Fibroblast of mammary gland (primary cell): ENCODE results near the gene HDGF.
A peak's percentile ranks its signal among the peaks of the same experiment; 100 is the strongest.

Experiments
- DNase-seq: peaks from one replicate; pipeline ENCODE4 v3.0.0-alpha.2; 2010; ENCODE audit warnings: low read depth
- H3K4me3 ChIP-seq: 2 replicates; pipeline ENCODE4 v1.5.1; 2011; ENCODE audit warnings: low read depth, mild to moderate bottlenecking, low read length, moderate library complexity; ENCODE audit not compliant: control insufficient read depth
- TF ChIP-seq, protein P1 (sequence below): conservative IDR thresholded peaks from 2 replicates; pipeline ENCODE4 v1.5.1; 2011; ENCODE audit warnings: low read depth, low read length, inconsistent platforms; ENCODE audit not compliant: control insufficient read depth, insufficient read depth

HDGF gene

GRCh38 chr1:156789621-156790318 is 38.3 kb upstream of the HDGF start:
- no peak for DNase-seq
- no peak overlapping the region for H3K4me3 ChIP-seq
- TF ChIP-seq, protein P1, sequence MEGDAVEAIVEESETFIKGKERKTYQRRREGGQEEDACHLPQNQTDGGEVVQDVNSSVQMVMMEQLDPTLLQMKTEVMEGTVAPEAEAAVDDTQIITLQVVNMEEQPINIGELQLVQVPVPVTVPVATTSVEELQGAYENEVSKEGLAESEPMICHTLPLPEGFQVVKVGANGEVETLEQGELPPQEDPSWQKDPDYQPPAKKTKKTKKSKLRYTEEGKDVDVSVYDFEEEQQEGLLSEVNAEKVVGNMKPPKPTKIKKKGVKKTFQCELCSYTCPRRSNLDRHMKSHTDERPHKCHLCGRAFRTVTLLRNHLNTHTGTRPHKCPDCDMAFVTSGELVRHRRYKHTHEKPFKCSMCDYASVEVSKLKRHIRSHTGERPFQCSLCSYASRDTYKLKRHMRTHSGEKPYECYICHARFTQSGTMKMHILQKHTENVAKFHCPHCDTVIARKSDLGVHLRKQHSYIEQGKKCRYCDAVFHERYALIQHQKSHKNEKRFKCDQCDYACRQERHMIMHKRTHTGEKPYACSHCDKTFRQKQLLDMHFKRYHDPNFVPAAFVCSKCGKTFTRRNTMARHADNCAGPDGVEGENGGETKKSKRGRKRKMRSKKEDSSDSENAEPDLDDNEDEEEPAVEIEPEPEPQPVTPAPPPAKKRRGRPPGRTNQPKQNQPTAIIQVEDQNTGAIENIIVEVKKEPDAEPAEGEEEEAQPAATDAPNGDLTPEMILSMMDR: no peak

GRCh38 chr1:156788136-156788535 is 36.7 kb upstream of the HDGF start:
- no peak for DNase-seq
- no peak overlapping the region for H3K4me3 ChIP-seq
- TF ChIP-seq, protein P1: no peak

DNA sequence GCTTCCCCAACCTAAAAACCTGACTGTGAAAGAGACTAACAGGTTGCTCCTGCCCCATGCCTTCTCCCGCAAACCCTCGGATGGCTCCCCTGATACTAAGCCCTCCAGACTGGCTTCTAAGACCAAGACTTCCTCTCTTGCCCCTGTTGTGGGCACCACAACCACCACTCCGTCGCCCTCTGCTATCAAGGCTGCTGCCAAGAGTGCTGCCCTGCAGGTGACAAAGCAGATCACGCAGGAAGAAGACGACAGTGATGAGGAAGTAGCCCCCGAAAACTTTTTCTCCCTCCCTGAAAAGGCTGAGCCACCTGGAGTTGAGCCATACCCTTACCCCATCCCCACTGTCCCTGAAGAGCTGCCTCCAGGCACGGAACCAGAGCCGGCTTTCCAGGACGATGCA is 35.2 kb upstream of the HDGF start:
- TF ChIP-seq, protein P1: no peak
- H3K4me3 ChIP-seq: no peak overlapping the region
- no peak for DNase-seq

GRCh38 chr1:156785458-156785857 is 34.0 kb upstream of the HDGF start:
- no peak for DNase-seq
- TF ChIP-seq, protein P1: no peak
- H3K4me3 ChIP-seq: no peak overlapping the region

- TF ChIP-seq, protein P1: no peak
- no peak overlapping the region for H3K4me3 ChIP-seq
- DNase-seq: peak; percentile 88
Measured at GRCh38 chr1:156781585-156782186, 30.2 kb upstream of the HDGF start.

GRCh38 chr1:156777573-156777972 is 26.1 kb upstream of the HDGF start:
- TF ChIP-seq, protein P1: no peak
- DNase-seq: no peak
- no peak overlapping the region for H3K4me3 ChIP-seq

DNA sequence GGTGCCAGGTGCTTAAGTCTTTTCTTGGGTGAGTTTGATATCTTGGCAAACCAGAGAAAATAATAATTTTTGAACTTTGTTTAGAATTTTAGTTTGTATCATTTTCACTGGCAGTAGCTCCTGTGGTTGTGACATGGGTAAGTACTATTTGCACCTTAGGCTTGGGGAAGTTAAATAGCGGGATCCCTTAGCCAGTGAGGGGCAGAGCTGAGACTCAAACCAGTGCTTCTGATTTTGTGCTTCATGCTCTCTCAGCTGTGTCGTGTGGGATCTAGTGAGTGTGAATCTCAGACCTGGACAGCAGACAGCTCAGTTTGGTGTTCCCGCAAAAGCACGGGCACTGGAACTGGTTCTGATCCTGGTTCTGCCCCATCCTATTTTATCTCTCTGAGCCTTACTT is 25.5 kb upstream of the HDGF start:
- TF ChIP-seq, protein P1: no peak
- no peak for DNase-seq
- no peak overlapping the region for H3K4me3 ChIP-seq
